ENCODE data around the gene WWOX.

Gene WWOX

GRCh38 chr16:78147911-78148401 is 48.5 kb downstream of the WWOX start:
- no peak for DNase-seq

GRCh38 chr16:78150233-78150632 is 50.8 kb downstream of the WWOX start:
- DNase-seq = no peak

GRCh38 chr16:78154729-78155461 is 55.4 kb downstream of the WWOX start:
- no peak for DNase-seq

- no peak for DNase-seq
Observed at GRCh38 chr16:78155791-78156345, 56.4 kb downstream of the WWOX start.

- no peak for DNase-seq
Observed at GRCh38 chr16:78161023-78161729, 61.7 kb downstream of the WWOX start.

GRCh38 chr16:78163772-78164670 is 64.6 kb downstream of the WWOX start:
- DNase-seq = no peak

- no peak for DNase-seq
Observed at GRCh38 chr16:78170494-78170933, 71.1 kb downstream of the WWOX start.

GRCh38 chr16:78175287-78175686 is 75.8 kb downstream of the WWOX start:
- no peak for DNase-seq

GRCh38 chr16:78176435-78176834 is 77.0 kb downstream of the WWOX start:
- no peak for DNase-seq

GRCh38 chr16:78177218-78177617 is 77.8 kb downstream of the WWOX start:
- no peak for DNase-seq

GRCh38 chr16:78177987-78178386 is 78.5 kb downstream of the WWOX start:
- DNase-seq = no peak

GRCh38 chr16:78179666-78180065 is 80.2 kb downstream of the WWOX start:
- DNase-seq = no peak

- no peak for DNase-seq
Observed at GRCh38 chr16:78180349-78180748, 80.9 kb downstream of the WWOX start.

- no peak for DNase-seq
Observed at GRCh38 chr16:78183437-78184237, 84.2 kb downstream of the WWOX start.

GRCh38 chr16:78184238-78185183 is 85.1 kb downstream of the WWOX start:
- no peak for DNase-seq

- no peak for DNase-seq
Observed at GRCh38 chr16:78189121-78189520, 89.7 kb downstream of the WWOX start.

GRCh38 chr16:78192734-78193488 is 93.5 kb downstream of the WWOX start:
- DNase-seq = no peak

GRCh38 chr16:78194948-78195347 is 95.5 kb downstream of the WWOX start:
- no peak for DNase-seq

- DNase-seq = no peak
Observed at GRCh38 chr16:78195797-78196196, 96.3 kb downstream of the WWOX start.

- DNase-seq = no peak
Observed at GRCh38 chr16:78196502-78196901, 97.0 kb downstream of the WWOX start.

Measured in inflammatory macrophage treated with lipopolysaccharide for 4 hours (primary cell).